SK-N-MC (cell line): ENCODE measurements around the gene C9orf78.

Experiments used
- DNase-seq: peaks from one replicate; pipeline ENCODE4 v3.0.0-alpha.2; 2011; ENCODE audit warnings: low read depth, low spot score
- H3K27ac ChIP-seq: fragments of 200-600 bp; sonication (generic); 2 replicates; pipeline ENCODE4 v1.5.1; 2016; ENCODE audit warnings: mixed run types
- H3K36me3 ChIP-seq: fragments of 200-600 bp; sonication (generic); 2 replicates; pipeline ENCODE4 v1.6.1; 2017; ENCODE audit warnings: antibody characterized with exemption, low read length, mixed read lengths; ENCODE audit not compliant: insufficient read depth
- H3K4me3 ChIP-seq: fragments of 200-600 bp; sonication (generic); 2 replicates; pipeline ENCODE4 v1.5.1; 2016
- H3K9ac ChIP-seq: fragments of 200-600 bp; sonication (generic); 2 replicates; pipeline ENCODE4 v1.8.0; 2017; ENCODE audit warnings: mixed run types, mixed read lengths; ENCODE audit not compliant: insufficient read length
- H3K9me3 ChIP-seq: fragments of 200-600 bp; sonication (generic); 2 replicates; pipeline ENCODE4 v1.6.1; 2017; ENCODE audit warnings: low read depth, mild to moderate bottlenecking, antibody characterized with exemption, low read length, moderate library complexity, mixed read lengths
- EZH2 ChIP-seq: fragments of 200-600 bp; sonication (generic); IDR thresholded peaks from one replicate; pipeline ENCODE4 v1.6.1; 2017; ENCODE audit warnings: antibody characterized with exemption
- FOXP2 ChIP-seq: optimal IDR thresholded peaks from 2 replicates; pipeline ENCODE3; 2011; ENCODE audit warnings: mild to moderate bottlenecking, moderate library complexity; ENCODE audit not compliant: insufficient read depth; ENCODE audit errors: extremely low read length, control extremely low read depth
- POLR2AphosphoS5 ChIP-seq: IDR thresholded peaks from 2 replicates; pipeline ENCODE4 v1.6.1; 2012; ENCODE audit warnings: mild to moderate bottlenecking, low read depth, low read length, borderline replicate concordance

The C9orf78 gene

DNA sequence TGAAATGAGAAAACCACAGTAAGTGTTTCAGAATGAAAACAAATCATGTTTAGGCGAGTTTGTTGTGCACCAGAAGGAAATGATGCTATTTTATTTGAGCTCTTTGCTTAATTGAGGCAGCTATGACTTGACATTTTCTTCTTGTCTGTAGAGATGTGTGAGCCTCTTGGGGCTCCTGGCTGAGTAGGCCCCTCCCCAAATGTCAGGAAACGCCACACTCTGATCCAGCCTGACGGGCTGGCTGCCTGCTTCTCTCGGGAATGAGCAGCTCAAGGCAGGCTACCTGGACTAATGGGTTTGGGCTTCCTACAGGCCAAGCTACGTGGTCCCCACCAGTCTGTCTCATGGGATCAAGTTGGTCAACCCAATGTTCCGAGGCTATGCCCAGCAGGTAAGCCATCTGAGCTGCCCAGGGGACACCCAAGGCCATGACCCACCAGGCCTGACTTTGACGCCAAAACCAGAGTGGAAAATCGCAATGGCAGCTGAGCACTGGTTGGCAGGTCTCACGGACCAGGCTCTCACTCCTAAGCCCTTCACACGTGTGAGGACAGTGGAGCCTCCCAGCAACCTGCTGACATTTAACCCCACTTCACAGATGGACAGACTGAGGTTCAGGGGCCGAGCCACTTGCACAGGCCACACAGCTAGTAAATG is 30.0 kb upstream of the C9orf78 start:
- no peak overlapping the region for H3K27ac ChIP-seq
- H3K36me3 ChIP-seq = peaks cover 19% of the 10 kb centered on the region
- H3K4me3 ChIP-seq = no peak overlapping the region
- no peaks in the 10 kb centered on the region for H3K9me3 ChIP-seq
- no peak overlapping the region for H3K9ac ChIP-seq
- TF ChIP-seq EZH2 = no peak
- no peak for TF ChIP-seq POLR2AphosphoS5
- no peak for TF ChIP-seq FOXP2
- no peak for DNase-seq

DNA sequence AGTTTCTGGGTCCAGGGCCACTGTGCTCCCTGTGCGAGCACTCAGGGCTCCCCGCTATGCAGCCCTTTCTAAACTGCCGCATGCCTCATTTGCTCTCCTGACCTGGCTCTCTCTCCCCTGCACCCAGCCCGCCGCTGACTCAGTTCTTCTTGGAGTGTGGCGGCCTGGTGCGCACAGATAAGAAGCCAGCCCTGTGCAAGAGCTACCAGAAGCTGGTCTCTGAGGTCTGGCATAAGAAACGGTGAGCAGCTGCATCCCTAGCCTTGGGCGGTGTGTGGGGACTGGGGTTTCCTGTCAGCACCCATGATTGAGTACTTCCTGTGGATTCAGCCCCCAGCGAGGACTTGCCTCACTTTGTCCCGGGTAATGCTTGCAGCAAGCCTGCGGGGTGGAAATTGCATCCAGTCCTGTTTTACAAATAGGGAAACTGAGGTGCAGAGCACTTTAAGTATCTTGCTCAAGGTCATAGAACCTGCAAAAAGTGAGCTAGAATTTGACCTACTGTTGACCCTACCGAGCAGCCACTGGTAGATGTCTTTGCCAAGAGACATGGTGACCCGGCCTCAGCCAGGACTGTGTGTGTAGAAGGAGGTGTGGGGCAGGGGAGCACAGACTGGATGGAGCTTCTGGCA is 28.1 kb upstream of the C9orf78 start:
- TF ChIP-seq POLR2AphosphoS5 (peak; percentile 76), EZH2 (no peak)
- H3K27ac ChIP-seq = no peak overlapping the region
- H3K9ac ChIP-seq = no peak overlapping the region
- H3K9me3 ChIP-seq = no peaks in the 10 kb centered on the region
- peak overlapping the region; percentile 23; the same call in 1 of the 2 replicates for H3K4me3 ChIP-seq
- peak; percentile 86 for DNase-seq
- H3K36me3 ChIP-seq = peaks cover 26% of the 10 kb centered on the region

DNA sequence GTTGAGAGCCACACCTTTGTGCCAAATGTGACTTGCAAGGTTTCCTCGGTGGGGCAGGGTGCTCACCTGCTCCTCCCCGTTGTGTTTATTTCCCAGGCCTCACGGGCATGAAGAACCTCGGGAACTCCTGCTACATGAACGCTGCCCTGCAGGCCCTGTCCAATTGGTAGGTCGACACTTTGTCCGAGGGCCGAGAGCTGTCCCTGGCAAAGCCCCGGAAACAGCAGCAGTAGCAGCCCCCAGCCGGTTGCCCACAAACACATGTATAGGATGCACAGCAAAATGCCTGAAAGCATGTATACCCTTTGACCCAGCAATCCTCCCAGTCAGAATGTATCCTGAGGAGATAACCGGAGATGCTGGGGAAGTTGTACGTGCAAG is 26.4 kb upstream of the C9orf78 start:
- TF ChIP-seq FOXP2 (no peak), POLR2AphosphoS5 (no peak), EZH2 (no peak)
- no peak overlapping the region for H3K4me3 ChIP-seq
- peaks cover 26% of the 10 kb centered on the region for H3K36me3 ChIP-seq
- no peak for DNase-seq
- H3K9ac ChIP-seq = no peak overlapping the region
- H3K27ac ChIP-seq = no peak overlapping the region
- no peaks in the 10 kb centered on the region for H3K9me3 ChIP-seq

DNA sequence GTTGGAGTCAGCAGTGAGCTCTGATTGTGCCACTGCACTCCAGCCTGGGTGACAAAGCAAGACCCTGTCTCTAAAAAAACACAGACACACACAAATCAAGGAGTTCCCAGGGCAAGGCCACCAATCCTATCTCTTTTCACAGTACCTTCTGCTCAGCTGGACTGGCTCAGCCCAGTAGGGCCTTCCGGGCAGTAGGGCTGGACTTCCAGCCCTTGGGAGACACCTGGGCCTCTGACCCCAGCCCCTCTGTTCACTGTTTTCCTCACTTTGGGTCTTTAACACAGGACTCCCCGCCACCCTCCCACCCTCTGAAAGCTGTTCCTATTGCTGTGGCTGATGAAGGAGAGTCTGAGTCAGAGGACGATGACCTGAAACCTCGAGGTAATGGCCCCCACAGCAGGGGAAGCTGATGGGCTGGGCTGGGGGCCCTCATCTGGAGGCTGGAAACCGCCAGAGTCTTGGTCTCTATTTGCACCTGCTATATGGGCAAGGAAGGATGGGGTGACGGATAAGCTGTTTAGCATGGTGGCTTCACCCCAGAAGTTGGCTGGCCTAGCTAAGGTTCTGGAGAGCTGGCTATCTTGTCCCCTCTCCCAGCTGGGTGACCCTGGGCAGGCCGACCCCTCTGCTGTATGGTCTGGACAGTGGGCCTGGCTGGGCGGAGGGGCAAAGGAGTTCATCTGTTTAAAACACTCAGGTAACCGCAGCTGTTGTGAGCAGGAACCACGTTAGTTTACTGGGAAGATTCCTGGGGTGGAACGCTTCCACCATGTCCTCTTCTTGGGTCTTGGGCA is 25.8 kb upstream of the C9orf78 start:
- Histone ChIP-seq H3K36me3 (peaks cover 26% of the 10 kb centered on the region), H3K9me3 (no peaks in the 10 kb centered on the region), H3K27ac (no peak overlapping the region), H3K4me3 (no peak overlapping the region), H3K9ac (no peak overlapping the region)
- no peak for DNase-seq
- TF ChIP-seq FOXP2 = no peak
- TF ChIP-seq EZH2 = no peak
- TF ChIP-seq POLR2AphosphoS5 = no peak

DNA sequence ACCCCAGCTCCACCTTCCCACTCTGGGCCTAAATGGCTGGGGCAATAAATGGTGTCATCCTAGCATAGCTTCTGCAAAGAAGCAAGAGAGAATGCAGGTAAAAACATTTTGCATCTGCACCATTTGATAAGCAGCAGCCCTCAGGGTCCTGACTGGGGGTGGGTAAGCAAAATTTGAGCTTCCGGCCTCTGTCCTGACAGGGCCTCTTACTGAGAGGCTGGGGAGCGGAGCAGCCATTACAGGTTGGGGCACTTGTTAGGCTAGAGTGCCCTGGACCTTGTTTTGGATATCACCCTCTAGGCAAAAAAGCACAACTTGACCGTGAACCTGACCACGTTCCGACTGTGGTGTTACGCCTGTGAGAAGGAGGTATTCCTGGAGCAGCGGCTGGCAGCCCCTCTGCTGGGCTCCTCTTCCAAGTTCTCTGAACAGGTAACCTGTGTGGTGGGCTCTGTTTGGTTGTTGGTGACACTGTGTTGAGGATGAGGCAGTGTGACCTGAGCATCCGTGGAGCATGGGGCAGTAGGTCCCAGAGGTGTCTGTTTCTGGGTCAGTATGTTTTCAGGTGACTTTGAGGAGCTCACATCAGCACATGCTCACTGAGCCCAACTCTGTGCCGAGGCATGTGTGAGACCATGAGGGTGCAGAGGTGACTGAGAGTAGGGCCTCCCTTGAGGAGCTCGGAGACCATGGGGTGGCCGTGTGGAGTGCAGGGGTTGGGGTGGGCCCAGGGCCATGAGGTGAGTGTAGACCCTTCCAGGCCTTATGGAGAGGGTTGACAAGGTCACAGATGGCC is 23.3 kb upstream of the C9orf78 start:
- Histone ChIP-seq H3K36me3 (peaks cover 29% of the 10 kb centered on the region), H3K27ac (no peak overlapping the region), H3K9ac (no peak overlapping the region), H3K9me3 (no peaks in the 10 kb centered on the region), H3K4me3 (no peak overlapping the region)
- no peak for TF ChIP-seq FOXP2
- no peak for TF ChIP-seq POLR2AphosphoS5
- no peak for TF ChIP-seq EZH2
- no peak for DNase-seq

DNA sequence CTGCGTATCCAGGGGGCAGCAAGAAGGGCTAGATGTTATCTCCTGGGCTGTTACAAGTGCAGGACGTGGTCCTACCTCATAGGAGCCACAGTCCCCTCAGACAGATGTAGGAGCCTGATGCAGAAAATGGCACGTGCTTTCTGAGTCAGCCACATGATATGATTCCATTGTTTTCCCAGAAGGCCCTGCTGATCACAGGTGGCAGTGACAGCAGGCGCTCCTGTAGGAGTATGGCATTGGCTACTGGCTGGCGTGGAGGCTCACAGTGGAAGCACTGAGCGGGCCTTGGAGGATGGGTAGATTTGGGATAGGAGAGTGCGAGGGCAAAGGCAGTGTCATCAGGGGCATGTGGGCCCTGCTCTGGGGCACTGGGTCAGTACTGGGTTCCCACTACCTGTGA is 22.1 kb upstream of the C9orf78 start:
- Histone ChIP-seq H3K9me3 (no peaks in the 10 kb centered on the region), H3K4me3 (no peak overlapping the region), H3K27ac (no peak overlapping the region), H3K36me3 (peaks cover 37% of the 10 kb centered on the region), H3K9ac (no peak overlapping the region)
- DNase-seq = no peak
- TF ChIP-seq POLR2AphosphoS5 = no peak
- TF ChIP-seq FOXP2 = no peak
- no peak for TF ChIP-seq EZH2

DNA sequence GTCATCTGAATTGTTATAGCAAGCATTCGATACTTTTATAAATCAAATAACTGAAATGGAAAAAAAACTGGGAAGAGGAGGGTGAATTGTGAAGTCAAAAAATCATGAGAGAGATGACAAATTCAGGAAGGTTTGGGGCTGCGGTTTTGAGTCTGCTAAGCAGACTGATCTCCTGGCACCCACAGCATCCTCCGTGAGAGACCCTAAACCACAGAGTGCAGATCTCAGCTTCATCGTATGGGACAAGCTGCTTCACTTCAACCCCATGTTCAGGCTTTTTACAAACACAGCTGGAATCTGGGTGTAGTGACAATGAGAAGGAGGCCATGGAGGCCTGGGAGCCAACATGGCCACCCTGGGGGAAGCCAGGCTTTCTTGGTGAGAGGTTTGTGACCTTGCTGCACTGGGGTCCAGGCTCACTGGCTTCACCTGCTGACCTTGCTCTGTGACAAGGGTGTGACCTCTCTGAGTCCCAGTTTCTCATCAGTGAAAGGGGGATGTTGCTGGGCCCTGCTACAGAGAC is 19.6 kb upstream of the C9orf78 start:
- no peak overlapping the region for H3K9ac ChIP-seq
- TF ChIP-seq POLR2AphosphoS5 (no peak), FOXP2 (no peak), EZH2 (no peak)
- no peak for DNase-seq
- no peak overlapping the region for H3K27ac ChIP-seq
- no peaks in the 10 kb centered on the region for H3K9me3 ChIP-seq
- H3K36me3 ChIP-seq = peaks cover 32% of the 10 kb centered on the region; the same call in 1 of the 2 replicates
- H3K4me3 ChIP-seq = no peak overlapping the region

DNA sequence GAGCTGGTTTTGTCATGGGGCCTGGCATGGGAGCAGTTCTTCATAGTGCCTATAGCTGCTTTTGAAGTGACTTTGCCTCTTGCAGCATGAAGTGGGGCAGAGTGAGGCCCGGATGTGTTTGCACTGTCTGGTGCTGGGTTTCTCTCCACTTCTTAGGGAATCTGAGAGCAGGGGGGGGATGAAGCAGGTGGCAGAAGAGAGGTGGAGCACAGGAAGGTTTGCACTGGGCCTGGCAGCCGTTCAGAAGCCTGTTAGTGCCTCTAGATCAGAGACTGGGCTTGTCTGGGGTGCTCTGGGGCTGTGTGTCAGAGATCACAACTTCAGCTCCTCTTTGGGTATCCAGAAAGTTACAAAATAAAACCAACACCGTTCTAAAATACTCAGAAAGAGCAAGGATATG is 18.5 kb upstream of the C9orf78 start:
- Histone ChIP-seq H3K36me3 (peaks cover 29% of the 10 kb centered on the region; the same call in 1 of the 2 replicates), H3K9ac (no peak overlapping the region)
- DNase-seq = no peak

More for the DNA sequence above, 18.5 kb upstream of the C9orf78 start:
- Histone ChIP-seq H3K9me3 (no peaks in the 10 kb centered on the region), H3K4me3 (no peak overlapping the region), H3K27ac (no peak overlapping the region)
- no peak for TF ChIP-seq FOXP2
- no peak for TF ChIP-seq EZH2
- no peak for TF ChIP-seq POLR2AphosphoS5
